SH-SY5Y (cell line): Measurements from ENCODE around the gene ADAMTSL1.

Experiments used
- GATA2 ChIP-seq: IDR thresholded peaks from 2 replicates; pipeline ENCODE4 v1.6.1; 2011; ENCODE audit warnings: mild to moderate bottlenecking, low read depth, low read length
- GATA3 ChIP-seq: IDR thresholded peaks from 2 replicates; pipeline ENCODE4 v1.6.1; 2011; ENCODE audit warnings: low read depth, mild to moderate bottlenecking, low read length, moderate library complexity

DNA sequence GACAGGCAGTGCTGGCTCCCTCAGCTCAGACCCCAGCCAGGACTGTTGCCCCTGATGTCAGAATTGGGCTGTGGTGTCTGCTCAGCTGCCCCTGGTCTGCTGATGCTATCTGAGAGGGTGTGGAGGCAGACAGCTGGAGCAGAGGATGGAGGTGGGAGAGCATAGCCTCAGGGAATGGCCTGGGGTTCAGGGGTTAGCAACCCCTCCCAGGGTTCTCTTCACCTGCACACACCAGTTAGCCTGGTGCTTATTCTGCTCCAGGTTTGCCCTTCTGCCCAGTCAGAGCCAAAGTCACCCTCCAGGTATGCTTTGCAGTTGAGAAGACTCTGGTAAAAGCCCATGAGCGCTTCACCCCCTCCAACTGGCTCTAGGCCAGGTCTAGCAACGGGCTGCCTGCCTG is 449.2 kb downstream of the ADAMTSL1 start:
- peak; percentile 41 for TF ChIP-seq GATA2
- TF ChIP-seq GATA3, result no peak
